SK-N-SH (cell line): ENCODE results near the gene SLC35A3. TPM values are rescaled to one million over a fixed set of nuclear protein-coding genes. Genes with fewer than 3 reads are reported as not detected.

Experiments
- CTCF ChIA-PET: fragments of 300-600, 350-600 bp; formaldehyde crosslinking; extraction: SDS; loops from one replicate; lab custom pipeline; 2021; lab: Yijun Ruan, JAX
- POLR2A ChIA-PET: fragments of 350-600 bp; sonication (Branson Sonifier 250); formaldehyde crosslinking; extraction: SDS; loops from one replicate; lab custom pipeline; 2020; ENCODE audit warnings: antibody characterized with exemption, inconsistent platforms; lab: Yijun Ruan, JAX
- DNase-seq: peaks from one replicate; pipeline ENCODE4 v3.0.0; 2012
- H2AFZ ChIP-seq: fragments of 200-600 bp; sonication (generic); 2 replicates; pipeline ENCODE4 v1.8.1; 2016; ENCODE audit warnings: antibody characterized with exemption, mild to moderate bottlenecking, low read depth
- H3F3A ChIP-seq: fragments of 200-600 bp; sonication (generic); replicated peaks from 2 replicates; pipeline ENCODE3; 2016; ENCODE audit warnings: antibody characterized with exemption, mild to moderate bottlenecking; ENCODE audit not compliant: insufficient read depth
- H3K27ac ChIP-seq, 2 experiments: fragments of 200-500 bp in 1 of 2; fragments of 200-600 bp in 1 of 2; sonication (Bioruptor generic) in 1 of 2; sonication (generic), shearing (Covaris generic) in 1 of 2; 2 replicates each; pipeline versions ENCODE4 v1.5.1 to v1.6.1; 2014 to 2016; ENCODE audit warnings: low read depth in 2 of 2, inconsistent platforms in 1 of 2, low read length in 1 of 2, mild to moderate bottlenecking in 1 of 2, mixed read lengths in 1 of 2
- H3K27me3 ChIP-seq: fragments of 200-600 bp; sonication (generic), shearing (Covaris generic); 2 replicates; pipeline ENCODE4 v1.6.1; 2016; ENCODE audit warnings: mixed run types; ENCODE audit not compliant: insufficient read depth
- H3K36me3 ChIP-seq, 2 experiments: fragments of 200-500 bp in 1 of 2; fragments of 200-600 bp in 1 of 2; sonication (Bioruptor generic) in 1 of 2; sonication (generic) in 1 of 2; replicated peaks in 1 of 2; 2 replicates each; pipeline versions ENCODE3 to v1.5.1; 2014 to 2016; ENCODE audit warnings: low read length in 1 of 2, mild to moderate bottlenecking in 1 of 2; ENCODE audit not compliant: insufficient read depth in 2 of 2, control insufficient read depth in 1 of 2
- H3K4me1 ChIP-seq, 2 experiments: fragments of 200-500 bp in 1 of 2; fragments of 200-600 bp in 1 of 2; sonication (Bioruptor generic) in 1 of 2; sonication (generic), shearing (Covaris generic) in 1 of 2; 2 replicates each; pipeline versions ENCODE4 v1.5.1 to v1.6.1; 2014 to 2016; ENCODE audit warnings: low read depth in 1 of 2, low read length in 1 of 2, mixed run types in 1 of 2; ENCODE audit not compliant: insufficient read depth in 2 of 2, control insufficient read depth in 1 of 2
- H3K4me2 ChIP-seq: fragments of 200-600 bp; sonication (generic), shearing (Covaris generic); 2 replicates; pipeline ENCODE4 v1.6.1; 2017; ENCODE audit warnings: mixed run types
- H3K4me3 ChIP-seq, 2 experiments: fragments of 200-500 bp in 1 of 2; fragments of 200-600 bp in 1 of 2; sonication (Bioruptor generic) in 1 of 2; sonication (generic), shearing (Covaris generic) in 1 of 2; 2 replicates each; pipeline versions ENCODE4 v1.5.1 to v1.8.1; 2014 to 2016; ENCODE audit warnings: low read depth in 2 of 2, inconsistent platforms in 1 of 2, low read length in 1 of 2, mild to moderate bottlenecking in 1 of 2, mixed read lengths in 1 of 2, moderate library complexity in 1 of 2
- H3K79me2 ChIP-seq: fragments of 200-600 bp; sonication (generic); 2 replicates; pipeline ENCODE4 v1.8.1; 2017; ENCODE audit warnings: mild to moderate bottlenecking; ENCODE audit not compliant: insufficient read depth
- H3K9ac ChIP-seq: fragments of 200-600 bp; sonication (generic); 2 replicates; pipeline ENCODE4 v1.6.1; 2017; ENCODE audit warnings: mixed run types
- H3K9me2 ChIP-seq: fragments of 200-600 bp; sonication (generic); 2 replicates; pipeline ENCODE4 v1.6.1; 2017; ENCODE audit warnings: mixed run types
- H3K9me3 ChIP-seq: fragments of 200-600 bp; sonication (generic); 2 replicates; pipeline ENCODE4 v1.6.1; 2017; ENCODE audit warnings: mixed run types, mild to moderate bottlenecking, moderate library complexity
- H4K20me1 ChIP-seq: fragments of 200-600 bp; sonication (generic); 2 replicates; pipeline ENCODE4 v1.6.1; 2017; ENCODE audit warnings: mild to moderate bottlenecking, mixed run types; ENCODE audit not compliant: insufficient read depth
- CHD2 ChIP-seq: fragments of 150-350 bp; IDR thresholded peaks from 2 replicates; pipeline ENCODE4 v1.6.1; 2018; ENCODE audit warnings: low read length; ENCODE audit not compliant: partially characterized antibody
- CTCF ChIP-seq: fragments of 200-600 bp; sonication (generic); IDR thresholded peaks from 2 replicates; pipeline ENCODE4 v1.6.1; 2017; ENCODE audit warnings: antibody characterized with exemption, mild to moderate bottlenecking, moderate library complexity
- ELF1 ChIP-seq: IDR thresholded peaks from 2 replicates; pipeline ENCODE4 v1.4.0; 2012
- EP300 ChIP-seq, 2 experiments: IDR thresholded peaks; 2 replicates each; pipeline versions ENCODE4 v1.4.0 to v1.6.1; 2012; ENCODE audit warnings: borderline replicate concordance in 1 of 2, low read depth in 1 of 2, low read length in 1 of 2
- EZH2phosphoT487 ChIP-seq: fragments of 200-600 bp; sonication (generic); IDR thresholded peaks from 2 replicates; pipeline ENCODE4 v1.6.1; 2017; ENCODE audit warnings: low read depth, mixed run types, mild to moderate bottlenecking, antibody characterized with exemption, moderate library complexity, borderline replicate concordance
- FOSL2 ChIP-seq: IDR thresholded peaks from 2 replicates; pipeline ENCODE4 v1.4.0; 2012; ENCODE audit warnings: low read depth, mild to moderate bottlenecking, moderate library complexity, borderline replicate concordance
- GABPA ChIP-seq: IDR thresholded peaks from 2 replicates; pipeline ENCODE4 v1.4.0; 2012; ENCODE audit warnings: low read depth, mild to moderate bottlenecking
- GATA2 ChIP-seq: sonication (generic); formaldehyde crosslinking; IDR thresholded peaks from 2 replicates; pipeline ENCODE4 v1.5.0; 2020; ENCODE audit warnings: mild to moderate bottlenecking, missing genetic modification reagents
- IRF3 ChIP-seq: fragments of 150-350 bp; IDR thresholded peaks from 2 replicates; pipeline ENCODE4 v1.6.1; 2016; ENCODE audit warnings: mild to moderate bottlenecking, low read depth, low read length
- JUND ChIP-seq: IDR thresholded peaks from 2 replicates; pipeline ENCODE4 v1.4.0; 2012
- MAX ChIP-seq: IDR thresholded peaks from 2 replicates; pipeline ENCODE4 v1.4.0; 2012; ENCODE audit warnings: low read depth
- MEF2A ChIP-seq: IDR thresholded peaks from 2 replicates; pipeline ENCODE4 v1.4.0; 2012; ENCODE audit warnings: low read depth, borderline replicate concordance
- MXI1 ChIP-seq: IDR thresholded peaks from 2 replicates; pipeline ENCODE4 v1.6.1; 2012; ENCODE audit warnings: mild to moderate bottlenecking, low read depth, low read length, improper control_type of control experiment
- RFX5 ChIP-seq: IDR thresholded peaks from 2 replicates; pipeline ENCODE4 v1.6.1; 2012; ENCODE audit warnings: mild to moderate bottlenecking, improper control_type of control experiment, low read length
- SMC3 ChIP-seq: IDR thresholded peaks from 2 replicates; pipeline ENCODE4 v1.6.1; 2012; ENCODE audit warnings: low read depth, low read length, improper control_type of control experiment
- TAF1 ChIP-seq: IDR thresholded peaks from 2 replicates; pipeline ENCODE4 v1.6.1; 2012; ENCODE audit warnings: low read depth, mild to moderate bottlenecking, low read length, moderate library complexity, borderline replicate concordance
- USF1 ChIP-seq: IDR thresholded peaks from 2 replicates; pipeline ENCODE4 v1.4.0; 2012; ENCODE audit warnings: low read depth, borderline replicate concordance
- YY1 ChIP-seq: IDR thresholded peaks from 2 replicates; pipeline ENCODE4 v1.4.0; 2012; ENCODE audit warnings: low read depth, mild to moderate bottlenecking
- WGBS: methylation state at CpG from one replicate; pipeline ENCODE4 v1.1.6; 2017; ENCODE audit warnings: low lambda C conversion rate; 5-methylcytosine and 5-hydroxymethylcytosine counted together
- polyA plus RNA-seq, 3 experiments: library from polyadenylated mRNA; depleted of rRNA; stranded (reverse); fragments of >200 nt; gene quantifications; 2 replicates each; pipeline ENCODE4 v1.2.3, GENCODE V29; 2012
- TF ChIP-seq, protein P1 (sequence below): IDR thresholded peaks from 2 replicates; pipeline ENCODE4; 2012
- TF ChIP-seq, protein P2 (sequence below): IDR thresholded peaks from 2 replicates; pipeline ENCODE4 v1.6.1; 2012; ENCODE audit warnings: mild to moderate bottlenecking, low read depth, low read length, moderate library complexity

The SLC35A3 gene
- polyA plus RNA-seq, 1 of the 3 experiments (the other 2 are of a cell fraction), result 5.7 TPM

- ChIA-PET CTCF (no interaction called here), POLR2A (no interaction called here)
- Histone ChIP-seq H3K27ac (no peak overlapping the region), H3K9ac (no peak overlapping the region), H3K9me3 (no peaks in the 10 kb centered on the region), H4K20me1 (no peaks in the 10 kb centered on the region), H3K27me3 (no peaks in the 10 kb centered on the region), H3F3A (no peaks in the 10 kb centered on the region), H3K9me2 (no peaks in the 10 kb centered on the region), H3K79me2 (no peaks in the 10 kb centered on the region), H3K4me2 (no peak overlapping the region), H3K4me3 (no peak overlapping the region), H3K4me1 (peaks cover 0 to 6% of the 10 kb centered on the region in 2 experiments; a peak in 1 of 4 replicates), H2AFZ (no peak overlapping the region), H3K36me3 (no peaks in the 10 kb centered on the region)
- TF ChIP-seq TAF1 (no peak), ELF1 (no peak), CHD2 (no peak), USF1 (no peak), EZH2phosphoT487 (no peak), MAX (no peak), SMC3 (no peak), FOSL2 (no peak), GABPA (no peak), RFX5 (no peak), IRF3 (no peak), CTCF (no peak), YY1 (no peak), MXI1 (no peak), GATA2 (CRISPR knock-in tag) (no peak), JUND (no peak), EP300 (IDR thresholded peaks at IDR 0.05; ENCODE audit: borderline replicate concordance in 1 of 2, low read depth in 1 of 2, low read length in 1 of 2) (no peak), MEF2A (no peak)
- TF ChIP-seq, protein P1, sequence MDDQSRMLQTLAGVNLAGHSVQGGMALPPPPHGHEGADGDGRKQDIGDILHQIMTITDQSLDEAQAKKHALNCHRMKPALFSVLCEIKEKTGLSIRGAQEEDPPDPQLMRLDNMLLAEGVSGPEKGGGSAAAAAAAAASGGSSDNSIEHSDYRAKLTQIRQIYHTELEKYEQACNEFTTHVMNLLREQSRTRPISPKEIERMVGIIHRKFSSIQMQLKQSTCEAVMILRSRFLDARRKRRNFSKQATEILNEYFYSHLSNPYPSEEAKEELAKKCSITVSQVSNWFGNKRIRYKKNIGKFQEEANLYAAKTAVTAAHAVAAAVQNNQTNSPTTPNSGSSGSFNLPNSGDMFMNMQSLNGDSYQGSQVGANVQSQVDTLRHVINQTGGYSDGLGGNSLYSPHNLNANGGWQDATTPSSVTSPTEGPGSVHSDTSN, result no peak
- TF ChIP-seq, protein P2, sequence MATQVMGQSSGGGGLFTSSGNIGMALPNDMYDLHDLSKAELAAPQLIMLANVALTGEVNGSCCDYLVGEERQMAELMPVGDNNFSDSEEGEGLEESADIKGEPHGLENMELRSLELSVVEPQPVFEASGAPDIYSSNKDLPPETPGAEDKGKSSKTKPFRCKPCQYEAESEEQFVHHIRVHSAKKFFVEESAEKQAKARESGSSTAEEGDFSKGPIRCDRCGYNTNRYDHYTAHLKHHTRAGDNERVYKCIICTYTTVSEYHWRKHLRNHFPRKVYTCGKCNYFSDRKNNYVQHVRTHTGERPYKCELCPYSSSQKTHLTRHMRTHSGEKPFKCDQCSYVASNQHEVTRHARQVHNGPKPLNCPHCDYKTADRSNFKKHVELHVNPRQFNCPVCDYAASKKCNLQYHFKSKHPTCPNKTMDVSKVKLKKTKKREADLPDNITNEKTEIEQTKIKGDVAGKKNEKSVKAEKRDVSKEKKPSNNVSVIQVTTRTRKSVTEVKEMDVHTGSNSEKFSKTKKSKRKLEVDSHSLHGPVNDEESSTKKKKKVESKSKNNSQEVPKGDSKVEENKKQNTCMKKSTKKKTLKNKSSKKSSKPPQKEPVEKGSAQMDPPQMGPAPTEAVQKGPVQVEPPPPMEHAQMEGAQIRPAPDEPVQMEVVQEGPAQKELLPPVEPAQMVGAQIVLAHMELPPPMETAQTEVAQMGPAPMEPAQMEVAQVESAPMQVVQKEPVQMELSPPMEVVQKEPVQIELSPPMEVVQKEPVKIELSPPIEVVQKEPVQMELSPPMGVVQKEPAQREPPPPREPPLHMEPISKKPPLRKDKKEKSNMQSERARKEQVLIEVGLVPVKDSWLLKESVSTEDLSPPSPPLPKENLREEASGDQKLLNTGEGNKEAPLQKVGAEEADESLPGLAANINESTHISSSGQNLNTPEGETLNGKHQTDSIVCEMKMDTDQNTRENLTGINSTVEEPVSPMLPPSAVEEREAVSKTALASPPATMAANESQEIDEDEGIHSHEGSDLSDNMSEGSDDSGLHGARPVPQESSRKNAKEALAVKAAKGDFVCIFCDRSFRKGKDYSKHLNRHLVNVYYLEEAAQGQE, result no peak
- 75% methylated on average over 1 of the region's 1 CpG for WGBS
- DNase-seq, result no peak
Observed at GRCh38 chr1:99945174-99945573, 24.6 kb upstream of the SLC35A3 start.
